Neural crest cell (in vitro differentiated cells): Measurements from ENCODE around the gene FMN1. TPM values are rescaled to one million over a fixed set of nuclear protein-coding genes. Genes with fewer than 3 reads are reported as not detected.
"Not testable (repeated sequence)": the region's sequence is repeated elsewhere in the genome, so short reads cannot be mapped to it uniquely, and the experiment has no call there.

ENCODE experiments used
- DNase-seq: peaks from one replicate; pipeline ENCODE4 v3.0.0; 2021; ENCODE audit warnings: low read depth, mixed read lengths, low spot score
- H3K27ac Mint-ChIP-seq: one replicate; pipeline ENCODE4 v1.8.0; 2021; ENCODE audit warnings: mild to moderate bottlenecking, mixed read lengths; ENCODE audit not compliant: unreplicated experiment
- H3K27me3 Mint-ChIP-seq: 2 replicates; pipeline ENCODE4 v1.8.0; 2021; ENCODE audit warnings: low read depth, mild to moderate bottlenecking, mixed read lengths
- H3K36me3 Mint-ChIP-seq: 2 replicates; pipeline ENCODE4 v1.8.0; 2021; ENCODE audit warnings: low read depth, mild to moderate bottlenecking, mixed read lengths
- H3K4me1 Mint-ChIP-seq: 2 replicates; pipeline ENCODE4 v1.8.0; 2021; ENCODE audit warnings: mixed read lengths
- H3K4me3 Mint-ChIP-seq: one replicate; pipeline ENCODE4 v1.8.0; 2021; ENCODE audit warnings: mild to moderate bottlenecking, mixed read lengths
- H3K9me3 Mint-ChIP-seq: 2 replicates; pipeline ENCODE4 v1.8.0; 2021; ENCODE audit warnings: mixed read lengths
- total RNA-seq: library from RNA; stranded (reverse); gene quantifications from 2 replicates; pipeline ENCODE4 v1.2.1, GENCODE V29; 2021
- TF ChIP-seq, protein P1 (sequence below): fragments of 200-600 bp; sonication (generic); conservative IDR thresholded peaks from 2 replicates; pipeline ENCODE4 v1.5.0; 2021; ENCODE audit warnings: antibody characterized with exemption, mild to moderate bottlenecking

Gene FMN1
- total RNA-seq, 1 donor from 2014 or later: 0.70 TPM

GRCh38 chr15:32953533-32953910 lies 241.0 kb downstream of the FMN1 start:
- DNase-seq: no peak
- no peaks in the 10 kb centered on the region for H3K27me3 Mint-ChIP-seq
- H3K4me3 Mint-ChIP-seq: peak overlapping the region; percentile 11
- TF ChIP-seq, protein P1, sequence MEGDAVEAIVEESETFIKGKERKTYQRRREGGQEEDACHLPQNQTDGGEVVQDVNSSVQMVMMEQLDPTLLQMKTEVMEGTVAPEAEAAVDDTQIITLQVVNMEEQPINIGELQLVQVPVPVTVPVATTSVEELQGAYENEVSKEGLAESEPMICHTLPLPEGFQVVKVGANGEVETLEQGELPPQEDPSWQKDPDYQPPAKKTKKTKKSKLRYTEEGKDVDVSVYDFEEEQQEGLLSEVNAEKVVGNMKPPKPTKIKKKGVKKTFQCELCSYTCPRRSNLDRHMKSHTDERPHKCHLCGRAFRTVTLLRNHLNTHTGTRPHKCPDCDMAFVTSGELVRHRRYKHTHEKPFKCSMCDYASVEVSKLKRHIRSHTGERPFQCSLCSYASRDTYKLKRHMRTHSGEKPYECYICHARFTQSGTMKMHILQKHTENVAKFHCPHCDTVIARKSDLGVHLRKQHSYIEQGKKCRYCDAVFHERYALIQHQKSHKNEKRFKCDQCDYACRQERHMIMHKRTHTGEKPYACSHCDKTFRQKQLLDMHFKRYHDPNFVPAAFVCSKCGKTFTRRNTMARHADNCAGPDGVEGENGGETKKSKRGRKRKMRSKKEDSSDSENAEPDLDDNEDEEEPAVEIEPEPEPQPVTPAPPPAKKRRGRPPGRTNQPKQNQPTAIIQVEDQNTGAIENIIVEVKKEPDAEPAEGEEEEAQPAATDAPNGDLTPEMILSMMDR: no peak
- H3K4me1 Mint-ChIP-seq: peaks cover 20% of the 10 kb centered on the region
- H3K36me3 Mint-ChIP-seq: no peaks in the 10 kb centered on the region
- H3K27ac Mint-ChIP-seq: no peak overlapping the region
- H3K9me3 Mint-ChIP-seq: no peaks in the 10 kb centered on the region

DNA sequence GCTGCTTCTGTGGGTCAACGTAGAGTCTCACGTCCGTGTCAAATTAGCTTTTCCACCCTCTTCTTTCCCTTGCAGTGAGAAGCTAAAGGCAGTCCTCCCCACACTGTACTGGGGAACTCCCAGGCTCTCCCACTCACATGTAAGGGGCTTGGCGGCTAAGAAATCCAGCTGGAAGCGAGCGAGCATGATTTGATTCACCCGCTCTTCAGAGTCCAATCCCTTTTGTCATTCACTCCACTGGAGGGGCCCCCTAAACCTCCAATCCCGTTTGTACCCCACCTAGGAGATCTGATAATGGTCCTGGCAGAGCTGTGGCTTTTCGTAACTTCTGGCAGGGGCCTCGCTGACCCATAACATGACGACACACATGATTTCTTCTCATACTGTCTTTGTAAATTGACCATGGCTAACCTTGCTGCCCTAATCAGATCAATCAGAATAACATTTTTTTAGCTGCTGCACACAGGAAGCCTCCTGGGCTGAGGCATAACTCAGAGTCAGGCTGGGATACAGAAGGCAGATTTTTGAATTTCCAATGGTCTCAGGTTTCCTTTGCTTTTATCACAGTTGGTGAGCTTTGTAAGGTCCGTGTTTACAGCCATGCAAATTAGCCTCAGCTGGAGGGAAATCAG lies 241.5 kb downstream of the FMN1 start:
- Mint-ChIP-seq H3K27me3 (no peaks in the 10 kb centered on the region), H3K9me3 (no peaks in the 10 kb centered on the region), H3K4me3 (peak overlapping the region; percentile 11), H3K36me3 (no peaks in the 10 kb centered on the region), H3K4me1 (peaks cover 20% of the 10 kb centered on the region), H3K27ac (no peak overlapping the region)
- DNase-seq: no peak
- TF ChIP-seq, protein P1: no peak

DNA sequence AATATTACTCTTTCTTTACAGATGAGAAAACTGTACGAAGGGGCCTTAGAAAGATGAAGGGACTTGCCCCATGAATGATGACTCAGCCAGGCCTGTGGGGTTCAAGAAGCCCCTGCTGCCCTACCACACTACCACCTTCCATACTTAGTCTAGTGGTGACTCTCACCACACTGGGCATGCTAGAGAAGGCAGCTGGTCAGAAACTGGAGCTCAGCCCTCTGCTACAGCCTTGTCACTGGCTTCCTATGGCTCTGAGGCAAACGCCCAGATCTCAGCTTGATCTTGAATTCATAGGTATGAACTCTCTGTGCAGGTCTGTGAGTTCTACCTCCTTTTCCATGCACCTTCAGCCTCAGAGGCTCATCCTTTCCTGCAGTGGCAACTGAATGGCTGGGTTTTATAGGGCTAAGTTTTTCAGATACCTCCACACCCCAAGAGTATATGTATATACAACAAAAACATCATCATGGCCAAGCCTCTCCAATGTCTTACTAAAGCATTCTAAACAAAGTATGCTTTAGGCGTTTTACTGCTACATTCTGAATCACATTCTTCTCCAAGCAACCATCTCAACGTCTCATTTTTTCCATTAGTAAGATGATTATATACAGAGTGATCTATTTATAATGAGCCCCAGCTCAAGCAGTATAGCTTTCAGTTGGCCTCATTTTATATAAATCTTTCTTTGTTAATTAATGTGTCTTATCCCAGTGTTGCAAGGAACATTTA lies 242.6 kb downstream of the FMN1 start:
- DNase-seq: no peak
- H3K9me3 Mint-ChIP-seq: no peaks in the 10 kb centered on the region
- no peaks in the 10 kb centered on the region for H3K27me3 Mint-ChIP-seq
- no peak overlapping the region for H3K27ac Mint-ChIP-seq
- no peaks in the 10 kb centered on the region for H3K36me3 Mint-ChIP-seq
- TF ChIP-seq, protein P1: no peak
- H3K4me3 Mint-ChIP-seq: no peak overlapping the region
- peaks cover 20% of the 10 kb centered on the region for H3K4me1 Mint-ChIP-seq

GRCh38 chr15:32950051-32950450 lies 244.5 kb downstream of the FMN1 start:
- not testable (repeated sequence) for H3K4me3 Mint-ChIP-seq, H3K36me3 Mint-ChIP-seq, DNase-seq, H3K27ac Mint-ChIP-seq, H3K27me3 Mint-ChIP-seq, H3K9me3 Mint-ChIP-seq
- peaks cover 20% of the 10 kb centered on the region for H3K4me1 Mint-ChIP-seq

- TF ChIP-seq, protein P1: no peak
- no peak for DNase-seq
- H3K4me3 Mint-ChIP-seq: no peak overlapping the region
- no peaks in the 10 kb centered on the region for H3K36me3 Mint-ChIP-seq
- no peaks in the 10 kb centered on the region for H3K27me3 Mint-ChIP-seq
- H3K27ac Mint-ChIP-seq: no peak overlapping the region
- H3K4me1 Mint-ChIP-seq: no peaks in the 10 kb centered on the region
- no peaks in the 10 kb centered on the region for H3K9me3 Mint-ChIP-seq
Observed at GRCh38 chr15:32946210-32946609, 248.3 kb downstream of the FMN1 start.

- TF ChIP-seq, protein P1: no peak
- DNase-seq: no peak
- no peaks in the 10 kb centered on the region for H3K36me3 Mint-ChIP-seq
- H3K4me1 Mint-ChIP-seq: peaks cover 3% of the 10 kb centered on the region
- no peak overlapping the region for H3K27ac Mint-ChIP-seq
- no peaks in the 10 kb centered on the region for H3K9me3 Mint-ChIP-seq
- H3K4me3 Mint-ChIP-seq: no peak overlapping the region
- H3K27me3 Mint-ChIP-seq: no peaks in the 10 kb centered on the region
Observed at GRCh38 chr15:32944431-32944830, 250.1 kb downstream of the FMN1 start.
